SIG-M5 (cell line): Measurements from ENCODE around the gene MOSPD3.
A peak's percentile ranks its signal among the peaks of the same experiment; 100 is the strongest.

ENCODE experiments used
- DNase-seq: peaks from one replicate; lab custom pipeline; 2025; lab: John Stamatoyannopoulos, UW

MOSPD3 gene

GRCh38 chr7:100591596-100591995 lies 20.7 kb upstream of the MOSPD3 start:
- no peak for DNase-seq

- DNase-seq: no peak
Measured at GRCh38 chr7:100595188-100595587, 17.2 kb upstream of the MOSPD3 start.

- no peak for DNase-seq
Measured at GRCh38 chr7:100598425-100598824, 13.9 kb upstream of the MOSPD3 start.

GRCh38 chr7:100599911-100600729 lies 12.2 kb upstream of the MOSPD3 start:
- no peak for DNase-seq

- no peak for DNase-seq
Measured at GRCh38 chr7:100600730-100601038, 11.7 kb upstream of the MOSPD3 start.

- DNase-seq: no peak
Measured at GRCh38 chr7:100602889-100603725, 9.2 kb upstream of the MOSPD3 start.

GRCh38 chr7:100603726-100604027 lies 8.7 kb upstream of the MOSPD3 start:
- no peak for DNase-seq

- no peak for DNase-seq
Measured at GRCh38 chr7:100604028-100604975, 8.0 kb upstream of the MOSPD3 start.

GRCh38 chr7:100604976-100605911 lies 7.1 kb upstream of the MOSPD3 start:
- no peak for DNase-seq

- DNase-seq: no peak
Measured at GRCh38 chr7:100606313-100606712, 6.0 kb upstream of the MOSPD3 start.

GRCh38 chr7:100607111-100607510 lies 5.2 kb upstream of the MOSPD3 start:
- DNase-seq: no peak

GRCh38 chr7:100609958-100610357 lies 2.4 kb upstream of the MOSPD3 start:
- DNase-seq: no peak

- no peak for DNase-seq
Measured at GRCh38 chr7:100612730-100613390, 520 bp downstream of the MOSPD3 start.

GRCh38 chr7:100613412-100614175 lies 1.3 kb downstream of the MOSPD3 start:
- DNase-seq: peak; percentile 12

- no peak for DNase-seq
Measured at GRCh38 chr7:100614308-100614861, 2.0 kb downstream of the MOSPD3 start.

GRCh38 chr7:100620239-100620638 lies 7.9 kb downstream of the MOSPD3 start:
- DNase-seq: no peak

- no peak for DNase-seq
Measured at GRCh38 chr7:100620804-100621203, 8.5 kb downstream of the MOSPD3 start.

GRCh38 chr7:100621554-100621953 lies 9.2 kb downstream of the MOSPD3 start:
- no peak for DNase-seq

GRCh38 chr7:100623951-100624824 lies 11.8 kb downstream of the MOSPD3 start:
- no peak for DNase-seq
